Measurements from ENCODE around the gene CECR2. TPM values are rescaled to one million over a fixed set of nuclear protein-coding genes. Genes with fewer than 3 reads are reported as not detected.

CECR2 gene
- total RNA-seq, 1 experiment from 2014 or later: 111 TPM

DNA sequence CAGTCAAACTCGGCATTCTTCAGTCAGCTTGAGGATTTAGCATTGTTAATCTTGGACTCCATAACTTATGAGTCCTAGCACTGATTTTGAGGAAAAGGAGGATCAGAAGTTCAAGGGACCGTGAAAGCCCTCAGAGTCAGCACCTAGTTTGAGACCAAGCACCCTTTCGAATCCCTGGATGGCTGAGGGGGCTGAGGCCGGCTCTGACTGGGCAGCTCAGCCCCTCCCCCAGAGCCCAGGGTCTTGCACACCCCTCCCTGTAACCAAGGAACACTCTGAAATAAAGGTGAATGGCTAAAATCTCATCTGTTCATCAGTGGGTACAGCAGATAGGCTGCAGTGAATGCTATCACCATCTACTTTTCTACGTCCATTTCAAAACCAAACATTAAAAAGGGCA, 221.3 kb downstream of the CECR2 start:
- no peaks in the 10 kb centered on the region for H3K9me3 Mint-ChIP-seq
- no peak overlapping the region for H3K4me3 Mint-ChIP-seq
- ATAC-seq (no peak), DNase-seq (ENCODE audit: low spot score) (no peak)
- peaks cover 41% of the 10 kb centered on the region for H3K36me3 Mint-ChIP-seq
- TF ChIP-seq MAX (CRISPR knock-in tag; IDR thresholded peaks at IDR 0.05): no peak
- TF ChIP-seq JUN (CRISPR knock-in tag; IDR thresholded peaks at IDR 0.05): no peak
- TF ChIP-seq FOXP1 (CRISPR knock-in tag; IDR thresholded peaks at IDR 0.05; ENCODE audit: borderline replicate concordance): no peak
- no peak for TF ChIP-seq NR2C2 (CRISPR knock-in tag; IDR thresholded peaks at IDR 0.05)
- TF ChIP-seq GABPB1 (CRISPR knock-in tag; IDR thresholded peaks at IDR 0.05): no peak
- no peak for TF ChIP-seq TEAD1 (CRISPR knock-in tag; IDR thresholded peaks at IDR 0.05)
- H3K27me3 Mint-ChIP-seq (ENCODE audit: low read depth): no peaks in the 10 kb centered on the region
- CTCF ChIA-PET: interaction anchor here (0.9 to 1.3 kb wide), 1 partner anchor 32 kb away, joined by 4 to 5 read pairs; no protein-coding TSS in a partner anchor
- H3K27ac Mint-ChIP-seq: peak overlapping the region; percentile 26; the same call in 1 of the 2 replicates
- H3K4me1 Mint-ChIP-seq: no peaks in the 10 kb centered on the region
- POLR2A ChIA-PET: no interaction called here

- DNase-seq (ENCODE audit: low spot score) (no peak), ATAC-seq (no peak)
- Mint-ChIP-seq H3K4me3 (no peak overlapping the region), H3K4me1 (no peaks in the 10 kb centered on the region), H3K27ac (no peak overlapping the region), H3K9me3 (no peaks in the 10 kb centered on the region), H3K27me3 (ENCODE audit: low read depth) (no peaks in the 10 kb centered on the region), H3K36me3 (peaks cover 53% of the 10 kb centered on the region)
- CTCF ChIA-PET: interaction anchor here (0.7 kb wide), 1 partner anchor 517 kb away, joined by 3 read pairs; no protein-coding TSS in a partner anchor
- POLR2A ChIA-PET: no interaction called here
- TF ChIP-seq, protein P1, sequence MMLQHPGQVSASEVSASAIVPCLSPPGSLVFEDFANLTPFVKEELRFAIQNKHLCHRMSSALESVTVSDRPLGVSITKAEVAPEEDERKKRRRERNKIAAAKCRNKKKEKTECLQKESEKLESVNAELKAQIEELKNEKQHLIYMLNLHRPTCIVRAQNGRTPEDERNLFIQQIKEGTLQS (CRISPR knock-in tag; conservative IDR thresholded peaks at IDR 0.05): no peak
- no peak for TF ChIP-seq ZNF232 (CRISPR knock-in tag; IDR thresholded peaks at IDR 0.05)
- TF ChIP-seq, protein P2, sequence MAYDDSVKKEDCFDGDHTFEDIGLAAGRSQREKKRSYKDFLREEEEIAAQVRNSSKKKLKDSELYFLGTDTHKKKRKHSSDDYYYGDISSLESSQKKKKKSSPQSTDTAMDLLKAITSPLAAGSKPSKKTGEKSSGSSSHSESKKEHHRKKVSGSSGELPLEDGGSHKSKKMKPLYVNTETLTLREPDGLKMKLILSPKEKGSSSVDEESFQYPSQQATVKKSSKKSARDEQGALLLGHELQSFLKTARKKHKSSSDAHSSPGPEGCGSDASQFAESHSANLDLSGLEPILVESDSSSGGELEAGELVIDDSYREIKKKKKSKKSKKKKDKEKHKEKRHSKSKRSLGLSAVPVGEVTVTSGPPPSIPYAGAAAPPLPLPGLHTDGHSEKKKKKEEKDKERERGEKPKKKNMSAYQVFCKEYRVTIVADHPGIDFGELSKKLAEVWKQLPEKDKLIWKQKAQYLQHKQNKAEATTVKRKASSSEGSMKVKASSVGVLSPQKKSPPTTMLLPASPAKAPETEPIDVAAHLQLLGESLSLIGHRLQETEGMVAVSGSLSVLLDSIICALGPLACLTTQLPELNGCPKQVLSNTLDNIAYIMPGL (CRISPR knock-in tag; IDR thresholded peaks at IDR 0.05): no peak
- TF ChIP-seq, protein P3, sequence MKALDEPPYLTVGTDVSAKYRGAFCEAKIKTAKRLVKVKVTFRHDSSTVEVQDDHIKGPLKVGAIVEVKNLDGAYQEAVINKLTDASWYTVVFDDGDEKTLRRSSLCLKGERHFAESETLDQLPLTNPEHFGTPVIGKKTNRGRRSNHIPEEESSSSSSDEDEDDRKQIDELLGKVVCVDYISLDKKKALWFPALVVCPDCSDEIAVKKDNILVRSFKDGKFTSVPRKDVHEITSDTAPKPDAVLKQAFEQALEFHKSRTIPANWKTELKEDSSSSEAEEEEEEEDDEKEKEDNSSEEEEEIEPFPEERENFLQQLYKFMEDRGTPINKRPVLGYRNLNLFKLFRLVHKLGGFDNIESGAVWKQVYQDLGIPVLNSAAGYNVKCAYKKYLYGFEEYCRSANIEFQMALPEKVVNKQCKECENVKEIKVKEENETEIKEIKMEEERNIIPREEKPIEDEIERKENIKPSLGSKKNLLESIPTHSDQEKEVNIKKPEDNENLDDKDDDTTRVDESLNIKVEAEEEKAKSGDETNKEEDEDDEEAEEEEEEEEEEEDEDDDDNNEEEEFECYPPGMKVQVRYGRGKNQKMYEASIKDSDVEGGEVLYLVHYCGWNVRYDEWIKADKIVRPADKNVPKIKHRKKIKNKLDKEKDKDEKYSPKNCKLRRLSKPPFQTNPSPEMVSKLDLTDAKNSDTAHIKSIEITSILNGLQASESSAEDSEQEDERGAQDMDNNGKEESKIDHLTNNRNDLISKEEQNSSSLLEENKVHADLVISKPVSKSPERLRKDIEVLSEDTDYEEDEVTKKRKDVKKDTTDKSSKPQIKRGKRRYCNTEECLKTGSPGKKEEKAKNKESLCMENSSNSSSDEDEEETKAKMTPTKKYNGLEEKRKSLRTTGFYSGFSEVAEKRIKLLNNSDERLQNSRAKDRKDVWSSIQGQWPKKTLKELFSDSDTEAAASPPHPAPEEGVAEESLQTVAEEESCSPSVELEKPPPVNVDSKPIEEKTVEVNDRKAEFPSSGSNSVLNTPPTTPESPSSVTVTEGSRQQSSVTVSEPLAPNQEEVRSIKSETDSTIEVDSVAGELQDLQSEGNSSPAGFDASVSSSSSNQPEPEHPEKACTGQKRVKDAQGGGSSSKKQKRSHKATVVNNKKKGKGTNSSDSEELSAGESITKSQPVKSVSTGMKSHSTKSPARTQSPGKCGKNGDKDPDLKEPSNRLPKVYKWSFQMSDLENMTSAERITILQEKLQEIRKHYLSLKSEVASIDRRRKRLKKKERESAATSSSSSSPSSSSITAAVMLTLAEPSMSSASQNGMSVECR (CRISPR knock-in tag; IDR thresholded peaks at IDR 0.05; ENCODE audit: borderline replicate concordance): no peak
- TF ChIP-seq ELF4 (CRISPR knock-in tag; IDR thresholded peaks at IDR 0.05; ENCODE audit: low read depth): no peak
- no peak for TF ChIP-seq ZNF671 (CRISPR knock-in tag; IDR thresholded peaks at IDR 0.05)
- TF ChIP-seq, protein P4, sequence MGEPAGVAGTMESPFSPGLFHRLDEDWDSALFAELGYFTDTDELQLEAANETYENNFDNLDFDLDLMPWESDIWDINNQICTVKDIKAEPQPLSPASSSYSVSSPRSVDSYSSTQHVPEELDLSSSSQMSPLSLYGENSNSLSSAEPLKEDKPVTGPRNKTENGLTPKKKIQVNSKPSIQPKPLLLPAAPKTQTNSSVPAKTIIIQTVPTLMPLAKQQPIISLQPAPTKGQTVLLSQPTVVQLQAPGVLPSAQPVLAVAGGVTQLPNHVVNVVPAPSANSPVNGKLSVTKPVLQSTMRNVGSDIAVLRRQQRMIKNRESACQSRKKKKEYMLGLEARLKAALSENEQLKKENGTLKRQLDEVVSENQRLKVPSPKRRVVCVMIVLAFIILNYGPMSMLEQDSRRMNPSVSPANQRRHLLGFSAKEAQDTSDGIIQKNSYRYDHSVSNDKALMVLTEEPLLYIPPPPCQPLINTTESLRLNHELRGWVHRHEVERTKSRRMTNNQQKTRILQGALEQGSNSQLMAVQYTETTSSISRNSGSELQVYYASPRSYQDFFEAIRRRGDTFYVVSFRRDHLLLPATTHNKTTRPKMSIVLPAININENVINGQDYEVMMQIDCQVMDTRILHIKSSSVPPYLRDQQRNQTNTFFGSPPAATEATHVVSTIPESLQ (CRISPR knock-in tag; IDR thresholded peaks at IDR 0.05): no peak
- no peak for TF ChIP-seq IRF2 (CRISPR knock-in tag; IDR thresholded peaks at IDR 0.05; ENCODE audit: borderline replicate concordance, low read depth)
- TF ChIP-seq RORB (CRISPR knock-in tag; IDR thresholded peaks at IDR 0.05): no peak
- TF ChIP-seq ESRRA (CRISPR knock-in tag; IDR thresholded peaks at IDR 0.05; ENCODE audit: borderline replicate concordance): no peak
- no peak for TF ChIP-seq GRHL2 (CRISPR knock-in tag; IDR thresholded peaks at IDR 0.05; ENCODE audit: insufficient replicate concordance, severe bottlenecking)
- no peak for TF ChIP-seq NFE2L1 (CRISPR knock-in tag; IDR thresholded peaks at IDR 0.05)
- no peak for TF ChIP-seq SMAD4 (CRISPR knock-in tag; IDR thresholded peaks at IDR 0.05)
- TF ChIP-seq RELA (CRISPR knock-in tag; IDR thresholded peaks at IDR 0.05; ENCODE audit: borderline replicate concordance): no peak
- TF ChIP-seq ZNF219 (CRISPR knock-in tag; IDR thresholded peaks at IDR 0.05; ENCODE audit: borderline replicate concordance): no peak
- TF ChIP-seq STAT6 (CRISPR knock-in tag; conservative IDR thresholded peaks at IDR 0.05; ENCODE audit: low read depth): no peak
- no peak for TF ChIP-seq CREM (CRISPR knock-in tag; IDR thresholded peaks at IDR 0.05)
- no peak for TF ChIP-seq SP1 (CRISPR knock-in tag; conservative IDR thresholded peaks at IDR 0.05)
- TF ChIP-seq MYBL2 (CRISPR knock-in tag; IDR thresholded peaks at IDR 0.05): no peak
- no peak for TF ChIP-seq HMGA2 (CRISPR knock-in tag; IDR thresholded peaks at IDR 0.05)
Observed at GRCh38 chr22:17592201-17592600, 222.9 kb downstream of the CECR2 start.

All from WTC11 (cell line).